ENCODE data around the gene OR6Y1. TPM values are rescaled to one million over a fixed set of nuclear protein-coding genes. Genes with fewer than 3 reads are reported as not detected.

Gene OR6Y1
- polyA plus RNA-seq, 1 experiment, result not detected

- no peak for DNase-seq (ENCODE audit: low read depth)
- ChIA-PET POLR2A (no interaction called here), CTCF (no interaction called here)
- Histone ChIP-seq H3K4me3 (ENCODE audit: low read depth, low read length) (no peak overlapping the region), H3K27me3 (ENCODE audit: control insufficient read depth, insufficient read depth, low read length) (no peaks in the 10 kb centered on the region), H3K36me3 (ENCODE audit: control insufficient read depth, insufficient read depth, low read length) (no peaks in the 10 kb centered on the region)
- no peak for TF ChIP-seq CTCF (IDR thresholded peaks at IDR 0.05; ENCODE audit: insufficient read depth, low read depth, low read length)
Observed at GRCh38 chr1:158577561-158577960, 23.4 kb upstream of the OR6Y1 start.

GRCh38 chr1:158572226-158572625, 18.0 kb upstream of the OR6Y1 start:
- no peak for DNase-seq (ENCODE audit: low read depth)
- CTCF ChIA-PET, result no interaction called here
- H3K36me3 ChIP-seq (ENCODE audit: control insufficient read depth, insufficient read depth, low read length), result no peaks in the 10 kb centered on the region
- H3K4me3 ChIP-seq (ENCODE audit: low read depth, low read length), result no peak overlapping the region
- TF ChIP-seq CTCF (IDR thresholded peaks at IDR 0.05; ENCODE audit: insufficient read depth, low read depth, low read length), result no peak
- POLR2A ChIA-PET, result no interaction called here
- H3K27me3 ChIP-seq (ENCODE audit: control insufficient read depth, insufficient read depth, low read length), result no peaks in the 10 kb centered on the region

GRCh38 chr1:158570480-158570879, 16.3 kb upstream of the OR6Y1 start, which contains the start of gene OR6P1:
Gene OR6P1 (minus strand): TSS chr1:158570580. CDS start chr1:158563604, 6,976 bp downstream.
- no peak for TF ChIP-seq CTCF (IDR thresholded peaks at IDR 0.05; ENCODE audit: insufficient read depth, low read depth, low read length)
- DNase-seq (ENCODE audit: low read depth), result no peak
- Histone ChIP-seq H3K27me3 (ENCODE audit: control insufficient read depth, insufficient read depth, low read length) (no peaks in the 10 kb centered on the region), H3K4me3 (ENCODE audit: low read depth, low read length) (no peak within 1 kb of the TSS), H3K36me3 (ENCODE audit: control insufficient read depth, insufficient read depth, low read length) (no peaks in the 10 kb centered on the region)
- ChIA-PET POLR2A (no interaction called here), CTCF (interaction anchor here (1.0 kb wide), 1 partner anchor 18 kb away, joined by 3 read pairs; no protein-coding TSS in a partner anchor)

GRCh38 chr1:158564608-158565007, 10.4 kb upstream of the OR6Y1 start:
- ChIA-PET CTCF (no interaction called here), POLR2A (no interaction called here)
- Histone ChIP-seq H3K27me3 (ENCODE audit: control insufficient read depth, insufficient read depth, low read length) (no peaks in the 10 kb centered on the region), H3K4me3 (ENCODE audit: low read depth, low read length) (no peak overlapping the region), H3K36me3 (ENCODE audit: control insufficient read depth, insufficient read depth, low read length) (no peaks in the 10 kb centered on the region)
- DNase-seq (ENCODE audit: low read depth), result no peak
- no peak for TF ChIP-seq CTCF (IDR thresholded peaks at IDR 0.05; ENCODE audit: insufficient read depth, low read depth, low read length)

- ChIA-PET CTCF (no interaction called here), POLR2A (no interaction called here)
- Histone ChIP-seq H3K36me3 (ENCODE audit: control insufficient read depth, insufficient read depth, low read length) (no peaks in the 10 kb centered on the region), H3K4me3 (ENCODE audit: low read depth, low read length) (no peak overlapping the region), H3K27me3 (ENCODE audit: control insufficient read depth, insufficient read depth, low read length) (no peaks in the 10 kb centered on the region)
- no peak for TF ChIP-seq CTCF (IDR thresholded peaks at IDR 0.05; ENCODE audit: insufficient read depth, low read depth, low read length)
- no peak for DNase-seq (ENCODE audit: low read depth)
Observed at GRCh38 chr1:158563853-158564252, 9.6 kb upstream of the OR6Y1 start.
